AML-193 (cell line): ENCODE data around the gene IL17RE.

Experiments
- DNase-seq, 2 experiments: peaks; one replicate each; lab custom pipeline; 2025; lab: John Stamatoyannopoulos, UW

IL17RE gene

GRCh38 chr3:9908286-9908685 is 5.6 kb downstream of the IL17RE start:
- DNase-seq = no peak

GRCh38 chr3:9909221-9910013 is 6.8 kb downstream of the IL17RE start:
- no peak for DNase-seq

- no peak for DNase-seq
Measured at GRCh38 chr3:9911863-9912262, 9.2 kb downstream of the IL17RE start.

- peak; percentile 69 to 85 for DNase-seq
Measured at GRCh38 chr3:9912294-9912935, 9.8 kb downstream of the IL17RE start.

- DNase-seq = no peak
Measured at GRCh38 chr3:9913601-9914000, 11.0 kb downstream of the IL17RE start.

- no peak for DNase-seq
Measured at GRCh38 chr3:9914011-9914410, 11.4 kb downstream of the IL17RE start.

GRCh38 chr3:9914559-9915253 is 12.1 kb downstream of the IL17RE start:
- peak in 1 of 2 experiments; percentile 47 for DNase-seq

- DNase-seq = peak; percentile 41 to 57
Measured at GRCh38 chr3:9915254-9916141, 12.8 kb downstream of the IL17RE start.

- DNase-seq = no peak
Measured at GRCh38 chr3:9916346-9916733, 13.7 kb downstream of the IL17RE start.

GRCh38 chr3:9916734-9917680 is 14.4 kb downstream of the IL17RE start, which contains the start of gene IL17RC:
IL17RC (plus strand) TSS chr3:9917098; CDS start chr3:9917316, 218 bp downstream.
- no peak for DNase-seq

GRCh38 chr3:9917820-9918219 is 15.2 kb downstream of the IL17RE start:
- DNase-seq = no peak

GRCh38 chr3:9918261-9919038 is 15.8 kb downstream of the IL17RE start:
- no peak for DNase-seq

- DNase-seq = no peak
Measured at GRCh38 chr3:9928158-9928557, 25.5 kb downstream of the IL17RE start.

GRCh38 chr3:9930804-9931418 is 28.3 kb downstream of the IL17RE start:
- DNase-seq = peak in 1 of 2 experiments; percentile 40

- DNase-seq = no peak
Measured at GRCh38 chr3:9932535-9932842, 29.8 kb downstream of the IL17RE start.

- DNase-seq = peak; percentile 84 to 87
Measured at GRCh38 chr3:9932843-9933560, 30.4 kb downstream of the IL17RE start.

GRCh38 chr3:9933561-9934234 is 31.1 kb downstream of the IL17RE start, which contains the start of gene CRELD1:
CRELD1 (plus strand) TSS chr3:9933834; CDS start chr3:9934439, 605 bp downstream.
- DNase-seq = peak; percentile 95 to 96

- peak in 1 of 2 experiments; percentile 53 for DNase-seq
Measured at GRCh38 chr3:9934235-9934621, 31.6 kb downstream of the IL17RE start.
